Measurements from ENCODE around the gene SMYD3. TPM values are rescaled to one million over a fixed set of nuclear protein-coding genes. Genes with fewer than 3 reads are reported as not detected.
"Not testable (repeated sequence)": the region's sequence is repeated elsewhere in the genome, so short reads cannot be mapped to it uniquely, and the experiment has no call there.

The SMYD3 gene
- total RNA-seq, 1 donor from 2014 or later, result 22.9 TPM

DNA sequence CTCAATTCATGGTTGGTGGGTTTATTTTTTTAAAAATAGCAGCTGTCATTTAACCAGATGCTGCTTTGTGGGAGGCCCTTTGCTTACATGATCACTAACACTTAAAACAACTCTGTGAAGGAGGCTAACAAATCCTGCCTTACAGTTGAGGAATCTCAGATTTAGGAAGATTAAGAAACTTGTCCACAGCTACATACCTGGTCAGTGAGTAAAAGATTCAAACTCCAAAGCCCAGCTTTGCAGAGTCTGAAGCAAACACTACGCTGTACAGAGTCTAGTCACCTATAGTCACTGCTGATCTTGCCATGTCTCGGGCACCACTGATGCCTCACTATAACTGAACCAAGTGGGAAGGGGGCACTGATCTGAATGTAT, 535.4 kb downstream of the SMYD3 start:
- intact Hi-C loops (cut with micrococcal nuclease), result no loop called here

DNA sequence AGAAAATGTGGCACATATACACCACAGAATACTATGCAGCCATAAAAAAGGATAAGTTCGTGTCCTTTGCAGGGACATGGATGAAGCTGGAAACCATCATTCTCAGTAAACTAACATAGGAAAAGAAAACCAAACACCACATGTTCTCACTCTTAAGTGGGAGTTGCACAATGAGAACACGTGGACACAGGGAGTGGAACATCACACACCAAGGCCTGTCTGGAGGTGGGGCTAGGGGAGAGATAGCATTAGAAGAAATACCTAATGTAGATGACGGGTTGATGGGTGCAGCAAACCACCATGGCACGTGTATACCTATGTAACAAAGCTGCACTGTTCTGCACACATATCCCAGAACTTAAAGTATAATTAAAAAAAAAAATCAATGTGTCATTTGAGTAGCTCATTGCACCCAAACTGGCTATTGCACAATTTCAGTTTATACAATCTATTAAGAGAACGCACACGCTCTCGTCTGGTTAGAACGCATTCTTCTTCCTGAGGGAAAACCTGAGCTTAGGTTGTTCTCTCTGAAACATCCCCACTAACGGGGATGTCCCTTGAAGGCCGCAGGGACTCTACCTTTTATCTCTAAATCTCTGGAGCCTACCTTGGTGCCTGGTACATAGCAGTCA, 535.9 kb downstream of the SMYD3 start:
- intact Hi-C loops (cut with micrococcal nuclease), result not testable (repeated sequence)

DNA sequence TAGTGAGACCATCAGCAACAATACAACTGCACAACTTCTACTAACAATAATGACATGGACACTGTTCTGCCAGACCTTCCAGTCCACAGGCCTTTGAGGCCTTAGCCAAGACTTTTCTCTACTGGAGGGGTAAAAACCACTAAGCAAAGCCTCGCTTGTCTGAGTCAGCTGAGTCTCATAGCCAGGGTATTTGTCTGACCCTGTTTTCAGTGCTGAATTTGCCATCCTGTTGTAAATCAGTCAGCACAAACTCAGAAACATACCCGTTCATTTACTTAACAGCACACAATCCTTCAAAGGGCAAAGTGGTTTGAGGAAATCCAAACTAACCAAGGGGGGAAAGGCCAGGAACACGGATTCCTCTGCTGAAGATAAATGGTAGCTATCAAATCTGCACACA, 537.8 kb downstream of the SMYD3 start:
- intact Hi-C loops (cut with micrococcal nuclease), result no loop called here

DNA sequence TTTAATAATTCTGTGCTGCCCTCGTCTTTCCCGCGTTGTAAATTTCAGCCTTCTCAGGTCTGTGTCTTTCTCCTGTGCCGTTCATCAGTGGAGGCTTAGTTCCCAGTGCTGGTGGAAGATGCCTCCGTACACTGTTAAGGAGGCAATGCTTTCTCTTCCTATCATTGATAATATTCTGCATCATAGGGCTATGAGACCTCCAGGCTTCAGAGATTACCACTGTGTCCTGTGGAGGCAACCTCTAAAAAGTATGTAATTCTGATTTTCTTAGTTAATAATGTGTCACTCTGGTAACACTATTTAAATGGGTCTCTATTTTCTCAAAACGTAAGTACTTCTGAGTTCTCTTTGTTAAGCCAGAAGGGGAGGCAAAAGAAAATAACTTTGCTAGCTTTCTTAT, 538.3 kb downstream of the SMYD3 start:
- intact Hi-C loops (cut with micrococcal nuclease), result no loop called here

DNA sequence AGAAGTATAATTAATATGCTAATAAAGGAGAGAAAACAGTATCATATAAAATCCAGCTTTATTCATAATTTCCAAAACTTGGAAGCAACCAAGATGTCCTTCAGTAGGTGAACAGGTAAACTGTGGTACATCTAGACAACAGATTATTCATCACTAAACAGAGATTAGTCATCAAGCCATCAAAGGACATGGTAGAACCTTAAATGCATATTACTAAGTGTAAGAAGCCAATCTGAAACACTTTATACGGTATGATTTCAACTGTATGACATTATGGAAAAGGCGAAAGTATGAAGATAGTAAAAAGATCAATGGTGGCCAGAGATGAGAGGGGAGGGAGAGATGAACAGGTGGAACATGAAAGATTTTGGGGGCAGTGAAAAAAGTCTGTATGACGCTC, 541.7 kb downstream of the SMYD3 start:
- intact Hi-C loops (cut with micrococcal nuclease), result no loop called here

DNA sequence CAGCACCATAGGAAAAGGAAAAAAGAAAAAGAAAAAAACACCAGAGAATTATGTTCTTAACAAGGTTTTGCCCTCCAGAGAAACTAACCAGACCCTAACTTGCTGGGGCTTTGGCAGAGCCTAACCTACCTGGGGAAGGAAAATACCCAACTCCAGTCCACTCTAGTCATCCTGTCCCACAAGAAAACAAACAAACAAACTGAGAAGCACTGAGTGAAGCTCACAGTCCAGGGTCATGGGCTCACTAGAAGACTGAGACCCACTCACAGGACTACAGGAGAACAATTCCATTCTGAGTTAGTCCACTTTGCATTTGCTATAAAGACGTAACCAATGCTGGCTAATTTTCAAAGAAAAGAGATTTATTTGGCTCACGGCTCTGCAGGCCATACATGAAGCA, 543.4 kb downstream of the SMYD3 start:
- intact Hi-C loops (cut with micrococcal nuclease), result no loop called here

DNA sequence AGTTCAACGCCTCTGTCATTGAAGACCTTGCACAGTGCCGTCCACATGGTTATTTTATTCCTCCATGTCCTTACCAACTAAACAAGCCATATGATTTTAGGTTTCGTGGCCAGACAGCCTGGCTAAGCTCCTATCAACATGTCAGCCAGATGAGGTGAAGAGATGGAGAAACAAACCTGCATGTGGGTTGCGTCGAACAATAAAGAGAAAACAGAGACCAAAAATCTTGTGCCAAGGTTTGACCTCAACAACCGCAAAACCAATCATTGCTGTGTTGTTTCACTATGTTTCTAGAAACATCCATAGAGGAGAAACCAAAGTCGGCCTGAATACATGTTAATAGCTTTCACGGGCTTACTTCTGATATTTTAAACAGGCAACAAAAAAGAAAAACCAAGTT, 544.6 kb downstream of the SMYD3 start:
- intact Hi-C loops (cut with micrococcal nuclease), result no loop called here

DNA sequence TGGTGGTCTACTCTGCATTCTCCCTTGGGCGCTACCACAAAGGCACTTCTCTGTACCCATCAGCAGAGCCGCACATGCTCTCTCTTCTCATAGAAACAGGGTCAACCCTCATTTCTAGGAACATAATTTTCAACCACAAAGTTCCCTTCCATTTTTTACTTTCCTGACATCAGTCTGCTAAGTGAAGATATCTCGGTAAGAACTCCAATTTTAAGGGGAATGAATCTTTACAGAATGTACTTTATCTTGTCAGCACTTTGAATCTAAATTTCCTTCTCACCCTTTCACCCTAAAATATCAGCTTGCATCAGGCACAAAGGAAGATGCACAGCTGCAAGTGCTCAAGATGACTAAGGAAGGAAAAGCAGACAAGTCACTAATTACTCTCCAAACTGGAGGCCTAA, 545.9 kb downstream of the SMYD3 start:
- intact Hi-C loops (cut with micrococcal nuclease), result no loop called here

DNA sequence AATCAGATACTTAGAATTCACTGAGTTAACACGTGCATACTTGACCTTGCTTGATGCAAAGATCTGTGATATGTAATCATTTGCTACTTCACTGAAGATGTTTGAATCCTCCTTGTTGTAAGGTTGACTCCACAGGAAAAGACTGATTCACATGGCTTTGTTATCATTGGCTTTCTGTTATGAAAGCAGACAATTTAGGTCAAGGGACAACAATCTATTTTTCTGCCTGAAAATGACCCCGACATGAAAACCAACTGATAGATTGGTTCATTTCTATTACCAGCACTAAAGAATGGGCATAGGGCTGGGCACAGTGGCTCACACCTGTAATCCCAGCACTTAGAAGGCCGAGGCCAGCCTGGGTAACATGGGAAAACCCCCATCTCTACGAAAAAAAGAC, 546.9 kb downstream of the SMYD3 start:
- intact Hi-C loops (cut with micrococcal nuclease), result no loop called here

DNA sequence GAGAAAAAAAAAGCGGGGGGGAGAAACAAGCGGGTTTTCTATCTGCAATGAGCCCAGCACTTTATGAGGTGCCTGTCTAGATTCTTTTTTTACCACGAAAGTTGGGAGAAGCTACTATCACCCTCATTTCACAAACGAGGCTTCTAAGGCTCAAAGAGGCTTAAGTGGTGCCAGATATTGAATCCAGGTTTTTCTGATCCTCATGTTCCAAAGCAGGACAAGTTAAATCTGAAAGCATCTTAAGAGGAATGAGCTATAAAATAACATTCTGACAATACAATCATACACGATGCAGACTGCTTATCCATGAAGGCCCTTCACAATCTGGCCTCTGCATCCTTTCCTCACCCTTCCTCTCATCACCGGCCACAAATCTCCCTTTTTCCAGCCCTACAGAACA, 549.1 kb downstream of the SMYD3 start:
- intact Hi-C loops (cut with micrococcal nuclease), result loop anchor here (5.0 to 10.0 kb wide), 2 partner anchors 1123 to 1306 kb away; partner anchors contain the start of genes COX20 and DESI2

DNA sequence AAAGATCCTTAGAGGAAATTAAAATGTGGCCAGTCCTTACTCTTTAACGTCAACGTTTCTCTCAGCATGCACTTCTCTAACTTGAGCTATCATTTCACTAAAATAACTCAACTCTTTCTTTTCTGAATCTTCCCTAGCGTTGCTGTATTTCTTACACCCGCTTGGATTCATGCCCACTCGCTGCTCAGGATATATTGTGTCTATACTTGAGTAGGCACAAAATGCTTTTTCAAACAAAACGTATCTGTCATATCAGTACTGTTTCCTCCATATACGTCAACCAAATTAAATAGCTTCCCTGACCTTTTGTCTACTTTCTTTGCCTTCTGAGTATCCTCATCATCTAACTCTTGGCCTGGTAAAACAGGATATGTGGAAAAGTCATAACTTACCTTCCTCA, 549.7 kb downstream of the SMYD3 start:
- intact Hi-C loops (cut with micrococcal nuclease), result loop anchor here (5.0 to 10.0 kb wide), 2 partner anchors 1123 to 1305 kb away; partner anchors contain the start of genes COX20 and DESI2

DNA sequence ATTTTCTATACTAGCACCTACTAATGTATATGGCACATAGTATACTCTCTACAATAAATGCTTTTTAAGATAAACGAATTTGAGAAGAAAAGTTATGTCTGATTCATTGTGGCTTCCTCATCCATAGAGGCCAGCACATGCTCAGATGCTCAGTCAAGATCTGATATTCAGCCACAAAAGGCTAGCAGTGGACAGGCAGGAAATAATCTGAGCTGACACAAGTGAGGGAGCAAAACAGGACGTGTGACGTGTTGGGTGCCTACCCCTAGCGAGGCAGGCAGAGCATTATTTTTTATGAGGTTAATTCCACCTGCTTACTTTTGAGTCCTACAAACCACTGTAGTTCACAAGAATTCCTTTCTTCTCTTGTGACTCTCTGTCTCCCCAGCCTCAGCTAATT, 550.9 kb downstream of the SMYD3 start:
- intact Hi-C loops (cut with micrococcal nuclease), result loop anchor here (5.0 to 10.0 kb wide), 2 partner anchors 1121 to 1304 kb away; partner anchors contain the start of genes COX20 and DESI2

DNA sequence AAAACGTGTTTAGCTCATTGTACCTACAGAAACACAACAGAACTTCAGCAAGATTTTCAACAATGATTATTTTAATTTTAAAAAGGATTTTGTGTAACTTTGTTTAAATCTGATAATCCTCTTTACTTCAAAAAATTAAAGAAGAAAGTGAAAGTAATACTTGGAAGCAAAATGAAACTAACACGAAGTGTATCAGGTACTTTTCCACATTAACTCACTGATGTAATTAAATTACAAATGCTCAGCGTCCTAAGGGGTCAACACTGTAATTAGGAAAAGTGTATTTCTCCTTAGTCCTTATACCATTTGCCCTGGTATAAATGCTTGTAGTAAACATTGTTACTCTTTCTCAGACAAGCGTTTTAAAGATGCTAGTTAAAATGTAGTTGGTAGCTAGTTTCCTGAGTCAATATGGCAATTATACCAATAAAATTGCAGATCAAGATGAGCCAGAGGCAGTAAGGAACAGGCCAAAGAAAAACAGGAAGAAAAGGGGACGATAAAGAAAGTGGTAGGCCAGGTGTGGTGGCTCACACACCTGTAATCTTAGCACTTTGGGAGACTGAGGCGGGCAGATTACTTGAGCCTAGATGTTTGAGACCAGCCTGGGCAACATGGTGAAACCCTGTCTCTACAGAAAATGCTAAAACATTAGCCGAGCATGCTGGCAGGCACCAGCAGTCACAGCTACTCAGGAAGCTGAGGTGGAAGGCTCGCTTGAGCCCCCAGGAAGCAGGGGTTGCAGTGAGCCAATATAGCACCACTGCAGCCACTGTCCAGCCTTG, 553.0 kb downstream of the SMYD3 start:
- intact Hi-C loops (cut with micrococcal nuclease), result loop anchor here (2.0 to 10.0 kb wide), 4 partner anchors 163 to 1119 kb away; partner anchors contain the start of gene COX20

DNA sequence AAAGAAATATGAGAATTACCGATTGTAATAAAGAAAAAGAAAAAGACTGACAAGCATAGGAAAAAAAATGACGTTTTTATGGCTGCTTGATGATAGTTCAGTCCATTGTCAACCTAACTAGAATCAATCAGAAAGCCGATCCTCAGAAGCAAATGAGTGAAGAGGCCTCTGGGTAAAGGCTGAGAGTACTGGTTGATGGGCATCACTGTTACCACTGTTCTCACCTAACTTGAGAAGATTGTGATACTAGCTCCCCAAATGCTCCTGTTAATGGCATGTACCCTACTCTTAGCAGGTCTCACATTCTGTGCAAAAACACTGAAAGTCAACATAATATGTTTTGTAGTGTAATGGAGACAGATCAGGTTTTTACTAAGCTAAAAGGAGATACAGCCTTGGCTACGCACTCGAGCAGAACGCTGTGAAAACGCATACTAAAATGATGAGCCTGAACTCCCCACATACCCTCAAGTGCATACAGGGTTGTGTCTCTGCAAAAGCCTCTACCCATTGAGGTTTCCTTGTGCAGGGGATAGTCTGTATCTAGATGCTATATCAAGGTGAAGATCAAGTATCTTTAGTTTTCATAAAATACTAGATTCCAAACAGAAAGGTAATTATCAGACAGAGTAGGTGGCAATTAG, 554.6 kb downstream of the SMYD3 start:
- intact Hi-C loops (cut with micrococcal nuclease), result loop anchor here (2.0 to 10.0 kb wide), 3 partner anchors 165 to 1118 kb away; partner anchors contain the start of gene COX20

DNA sequence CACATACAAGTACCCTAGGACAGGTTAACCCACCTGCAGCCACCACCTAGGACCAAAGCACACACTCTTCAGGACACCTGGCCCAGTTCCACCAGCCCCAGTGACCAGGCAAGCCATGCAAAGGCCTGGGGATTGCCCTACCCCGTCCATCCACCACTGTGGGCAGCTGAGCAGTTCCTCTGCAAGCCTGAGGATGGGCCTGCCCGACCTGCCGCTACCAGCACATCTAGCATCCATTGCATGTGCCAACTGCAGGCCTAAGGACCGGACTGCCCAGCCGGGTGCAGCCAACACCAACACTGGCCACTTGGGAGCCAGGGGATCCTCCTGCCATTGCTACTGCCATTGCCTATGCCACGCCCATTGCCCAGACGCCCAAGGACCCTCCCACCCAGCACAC, 558.3 kb downstream of the SMYD3 start:
- intact Hi-C loops (cut with micrococcal nuclease), result no loop called here

DNA sequence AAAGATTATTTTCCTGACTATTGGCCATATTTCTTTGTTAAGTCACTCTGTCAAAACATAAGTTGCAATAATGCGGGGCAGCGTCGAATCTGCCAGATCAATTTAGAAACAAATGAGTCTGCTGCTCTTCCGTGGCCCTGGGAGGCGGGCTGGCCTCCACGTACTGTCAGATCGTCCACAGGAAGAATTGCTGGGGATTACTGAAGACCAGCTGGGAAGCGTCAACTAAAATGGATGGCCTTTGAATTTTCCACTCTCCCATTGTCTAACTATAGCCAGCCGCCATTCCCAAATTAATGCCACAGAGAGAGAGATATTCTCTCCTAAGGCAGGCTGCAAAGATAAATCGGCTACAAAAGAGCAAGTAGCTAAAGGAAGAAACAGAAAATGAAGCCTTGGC, 560.2 kb downstream of the SMYD3 start:
- intact Hi-C loops (cut with micrococcal nuclease), result no loop called here

DNA sequence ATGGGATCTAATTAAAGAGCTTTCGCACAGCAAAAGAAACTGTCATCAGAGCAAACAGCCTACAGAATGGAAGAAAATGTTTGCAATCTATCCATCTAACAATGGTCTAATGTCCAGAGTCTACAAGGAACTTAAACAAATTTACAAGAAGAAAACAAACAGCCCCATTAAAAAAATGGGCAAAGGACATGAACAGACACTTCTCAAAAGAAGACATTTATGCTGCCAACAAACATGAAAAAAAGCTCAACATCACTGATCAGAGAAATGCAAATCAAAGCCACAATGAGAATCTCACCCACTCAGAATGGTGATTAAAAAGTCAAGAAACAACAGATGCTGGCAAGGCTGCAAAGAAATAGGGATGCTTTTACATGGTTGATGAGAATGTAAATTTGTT, 561.9 kb downstream of the SMYD3 start:
- intact Hi-C loops (cut with micrococcal nuclease), result not testable (repeated sequence)

DNA sequence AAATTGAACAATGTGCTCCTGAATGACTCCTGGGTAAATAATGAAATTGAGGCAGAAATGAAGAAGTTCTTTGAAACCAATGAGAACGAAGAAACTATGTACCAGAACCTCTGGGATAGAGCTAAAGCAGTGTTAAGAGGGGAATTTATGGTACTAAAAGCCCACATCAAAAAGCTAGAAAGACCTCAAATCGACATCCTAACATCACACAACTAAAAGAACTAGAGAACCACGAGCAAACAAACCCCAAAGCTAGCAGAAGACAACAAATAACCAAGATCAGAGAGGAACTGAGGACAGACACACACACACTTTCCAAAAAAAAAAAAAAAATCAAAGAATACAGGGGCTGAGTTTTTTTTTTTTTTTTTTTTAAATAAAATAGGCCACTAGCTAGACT, 564.2 kb downstream of the SMYD3 start:
- intact Hi-C loops (cut with micrococcal nuclease), result no loop called here

DNA sequence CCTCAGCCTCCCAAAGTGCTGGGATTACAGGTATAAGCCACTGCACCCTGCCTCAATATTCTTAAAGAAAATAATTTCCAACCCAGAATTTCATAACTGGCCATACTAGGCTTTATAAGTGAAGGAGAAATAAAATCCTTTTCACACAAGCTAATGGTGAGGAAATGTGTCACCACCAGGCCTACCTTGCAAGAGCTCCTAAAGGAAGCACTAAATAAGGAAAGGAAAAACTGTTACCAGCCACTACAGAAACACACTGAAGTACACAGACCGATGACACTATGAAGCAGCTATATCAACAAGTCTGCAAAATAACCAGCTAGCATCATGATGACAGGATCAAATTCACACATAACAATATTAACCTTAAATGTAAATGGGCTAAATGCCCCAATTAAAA, 565.3 kb downstream of the SMYD3 start:
- intact Hi-C loops (cut with micrococcal nuclease), result not testable (repeated sequence)

DNA sequence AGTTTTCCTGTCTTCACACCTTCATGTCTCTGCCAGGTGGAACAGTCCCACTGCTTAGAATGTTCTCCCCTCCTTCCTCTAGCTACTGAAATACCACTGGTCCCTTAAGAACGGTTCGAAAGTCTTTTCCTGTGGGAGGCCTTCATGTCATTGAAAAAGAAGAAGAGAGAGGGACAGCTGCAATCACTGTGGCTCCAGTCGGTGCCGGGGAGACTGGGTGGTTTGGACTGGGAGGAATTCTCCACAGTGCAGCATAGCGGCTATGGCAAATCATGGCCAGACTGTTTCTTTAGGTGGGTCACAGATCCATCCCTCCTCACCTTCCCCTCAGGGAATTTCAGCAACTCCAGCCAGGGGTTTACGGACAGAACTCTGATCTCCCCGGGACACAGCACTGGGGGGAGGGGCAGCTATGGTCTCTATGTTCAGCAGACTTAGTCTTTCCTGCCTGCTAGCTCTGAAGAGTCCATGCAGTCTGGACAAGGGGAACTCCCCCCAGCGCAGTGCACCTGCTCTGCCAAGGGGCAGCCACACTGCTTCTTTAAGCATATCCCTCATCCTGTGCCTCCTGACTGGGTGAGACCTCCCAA, 567.2 kb downstream of the SMYD3 start:
- intact Hi-C loops (cut with micrococcal nuclease), result no loop called here

DNA sequence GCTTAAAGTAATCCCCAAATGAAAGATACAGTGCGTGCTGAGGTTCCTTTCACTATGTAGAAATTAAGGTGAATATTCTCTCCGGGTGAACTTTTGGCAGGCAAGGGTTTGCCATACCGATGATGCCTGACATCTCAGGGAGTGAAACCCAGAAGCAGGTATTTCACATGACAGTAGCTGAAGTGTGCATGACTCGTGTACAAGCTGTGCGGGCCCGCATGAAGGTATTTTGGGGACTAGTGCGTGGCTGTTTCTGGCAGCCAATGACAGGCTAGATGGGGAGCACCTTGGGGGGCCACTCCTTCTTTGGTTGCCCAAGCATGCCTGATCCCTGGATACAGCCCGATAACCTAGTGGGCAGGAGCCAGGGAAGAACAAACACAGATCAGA, 569.0 kb downstream of the SMYD3 start:
- intact Hi-C loops (cut with micrococcal nuclease), result no loop called here
